T-helper 1 cell treated with Interleukin-12 subunit alpha and Interleukin-12 subunit beta and Interleukin-4 antibody, amounts not matched to agents 30 μg/mL and 1 μg/mL, for 36 hours (primary cell): Measurements from ENCODE around the gene RAB15.

Source experiments
- H3K27ac Mint-ChIP-seq: one replicate; pipeline ENCODE4 v1.8.0; 2021; ENCODE audit warnings: mild to moderate bottlenecking, mixed read lengths
- H3K27me3 Mint-ChIP-seq: one replicate; pipeline ENCODE4 v1.8.0; 2021; ENCODE audit warnings: low read depth, mixed read lengths
- H3K36me3 Mint-ChIP-seq: one replicate; pipeline ENCODE4 v1.8.0; 2021; ENCODE audit warnings: low read depth, mixed read lengths
- H3K4me1 Mint-ChIP-seq: one replicate; pipeline ENCODE4 v1.8.0; 2021; ENCODE audit warnings: low read depth, mixed read lengths
- H3K4me3 Mint-ChIP-seq: one replicate; pipeline ENCODE4 v1.8.0; 2021; ENCODE audit warnings: mild to moderate bottlenecking, moderate library complexity, mixed read lengths
- H3K9me3 Mint-ChIP-seq: one replicate; pipeline ENCODE4 v1.8.0; 2021; ENCODE audit warnings: mixed read lengths

Gene RAB15

DNA sequence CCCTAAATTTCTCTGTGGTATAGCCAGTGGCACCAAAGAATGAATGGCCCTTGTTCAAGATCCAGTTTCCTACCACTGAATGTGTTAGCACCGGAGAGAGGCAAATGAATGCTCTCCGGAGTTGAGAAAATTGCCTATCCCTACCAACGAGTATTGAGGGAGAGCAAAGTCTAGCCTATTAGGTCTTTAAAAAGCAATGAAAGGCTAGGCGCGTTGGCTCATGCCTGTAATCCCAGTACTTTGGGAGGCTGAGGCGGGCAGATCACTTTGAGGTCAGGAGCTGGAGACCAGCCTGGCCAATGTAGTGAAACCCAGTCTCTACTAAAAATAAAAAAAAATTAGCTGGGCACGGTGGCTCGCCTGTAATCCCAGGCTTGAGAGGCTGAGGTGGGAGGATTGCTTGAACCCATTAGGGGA, 898 bp upstream of the RAB15 start:
- Mint-ChIP-seq H3K36me3 (no peaks in the 10 kb centered on the region), H3K4me1 (peaks cover 2% of the 10 kb centered on the region), H3K4me3 (peak overlapping the region; percentile 79), H3K9me3 (no peaks in the 10 kb centered on the region), H3K27me3 (peaks cover 23% of the 10 kb centered on the region), H3K27ac (no peak overlapping the region)

DNA sequence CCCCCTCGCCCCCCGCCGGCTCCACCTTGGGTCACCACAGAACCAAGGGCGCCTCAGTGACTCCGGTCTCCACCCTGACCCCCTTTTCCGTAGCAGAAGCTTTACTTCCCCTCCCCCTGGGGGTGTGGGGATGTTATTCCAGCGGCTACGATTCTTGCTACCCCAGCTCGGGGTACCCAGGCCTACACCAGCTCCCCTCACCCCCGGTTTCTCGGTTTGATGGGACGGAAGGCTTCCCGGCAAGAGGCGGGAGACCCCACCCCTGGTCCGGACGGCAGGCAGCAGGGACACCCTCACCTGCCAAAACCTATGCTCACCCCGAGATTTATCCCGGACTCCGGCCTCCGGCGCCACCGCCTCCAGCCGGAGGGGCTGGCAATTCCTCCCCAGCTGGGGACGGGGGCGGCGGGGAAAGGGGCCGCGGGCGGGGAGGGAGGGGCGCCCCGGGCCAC, 619 bp downstream of the RAB15 start:
- Mint-ChIP-seq H3K36me3 (no peaks in the 10 kb centered on the region), H3K4me1 (peaks cover 2% of the 10 kb centered on the region), H3K4me3 (peak overlapping the region; percentile 72), H3K27ac (no peak overlapping the region), H3K9me3 (no peaks in the 10 kb centered on the region), H3K27me3 (peaks cover 17% of the 10 kb centered on the region)

- peak overlapping the region; percentile 72 for H3K4me3 Mint-ChIP-seq
- no peaks in the 10 kb centered on the region for H3K9me3 Mint-ChIP-seq
- no peak overlapping the region for H3K27ac Mint-ChIP-seq
- H3K4me1 Mint-ChIP-seq, result peaks cover 2% of the 10 kb centered on the region
- no peaks in the 10 kb centered on the region for H3K36me3 Mint-ChIP-seq
- H3K27me3 Mint-ChIP-seq, result peaks cover 14% of the 10 kb centered on the region
These were observed 1.2 kb downstream of the RAB15 start for GRCh38 chr14:64970776-64971477.

DNA sequence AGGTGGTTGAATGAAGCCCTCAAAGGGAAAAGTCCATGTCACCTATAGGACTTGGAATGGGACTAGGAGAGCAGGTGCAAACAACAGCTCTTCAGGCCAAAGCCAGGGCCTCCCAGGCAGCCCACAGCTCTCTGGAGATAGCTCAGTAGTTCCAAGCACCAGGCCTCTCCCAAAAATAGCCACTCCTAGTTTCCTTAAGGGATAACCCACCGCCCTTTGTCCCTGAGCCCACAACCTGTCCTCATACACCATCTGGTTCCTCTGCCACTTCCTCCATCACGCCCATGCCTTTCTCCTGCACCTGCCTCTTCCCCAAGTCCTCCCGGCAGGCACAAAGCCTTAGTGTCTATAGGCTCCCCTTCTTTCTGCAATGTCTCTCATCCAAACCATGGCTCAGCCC, 2.1 kb downstream of the RAB15 start:
- Mint-ChIP-seq H3K36me3 (no peaks in the 10 kb centered on the region), H3K9me3 (no peaks in the 10 kb centered on the region), H3K27me3 (peaks cover 14% of the 10 kb centered on the region), H3K4me1 (peaks cover 2% of the 10 kb centered on the region), H3K4me3 (peak overlapping the region; percentile 1), H3K27ac (no peak overlapping the region)

DNA sequence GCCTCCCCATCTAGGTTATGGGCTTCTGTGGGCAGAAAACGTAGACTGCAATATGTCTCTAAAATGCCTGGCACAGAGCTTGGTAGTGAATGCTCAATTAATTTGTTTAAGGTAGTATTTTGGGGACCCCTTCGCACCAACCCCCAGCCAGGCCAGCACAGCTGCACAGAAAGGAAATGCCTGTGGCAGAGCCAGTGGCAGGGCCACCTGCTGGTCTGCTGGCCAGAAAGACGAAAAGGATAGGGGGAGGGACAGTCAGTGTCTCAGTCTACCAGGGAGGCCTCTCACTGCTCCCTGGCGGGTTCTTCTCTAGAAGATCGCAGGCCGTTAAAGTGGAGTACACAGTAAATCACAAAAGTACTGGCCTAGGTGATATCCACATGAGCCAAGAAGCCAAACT, 3.5 kb downstream of the RAB15 start:
- Mint-ChIP-seq H3K27ac (no peak overlapping the region), H3K9me3 (no peaks in the 10 kb centered on the region), H3K27me3 (peaks cover 14% of the 10 kb centered on the region), H3K4me3 (no peak overlapping the region), H3K36me3 (no peaks in the 10 kb centered on the region), H3K4me1 (peaks cover 2% of the 10 kb centered on the region)

DNA sequence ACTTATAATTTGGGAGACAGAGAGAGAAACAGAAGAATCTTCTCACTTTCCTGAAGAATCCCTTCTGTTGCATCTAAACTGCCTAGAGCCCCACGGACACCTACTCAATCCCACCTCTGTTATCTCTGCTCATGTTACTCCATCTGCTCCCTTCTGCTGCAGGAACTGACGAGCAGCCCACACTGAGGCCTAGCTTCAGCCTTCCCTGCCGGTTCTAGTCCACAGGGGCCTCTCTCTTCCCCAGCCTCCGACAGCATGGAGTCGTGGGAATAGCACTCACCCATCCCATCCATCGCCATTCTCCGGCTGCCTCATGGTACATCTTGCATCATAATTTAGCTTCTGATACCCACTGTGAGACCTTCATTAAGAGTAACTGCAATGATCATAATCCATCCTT, 4.0 kb downstream of the RAB15 start:
- Mint-ChIP-seq H3K27ac (no peak overlapping the region), H3K4me3 (no peak overlapping the region), H3K4me1 (peaks cover 2% of the 10 kb centered on the region), H3K9me3 (no peaks in the 10 kb centered on the region), H3K36me3 (no peaks in the 10 kb centered on the region), H3K27me3 (peaks cover 14% of the 10 kb centered on the region)

- Mint-ChIP-seq H3K27me3 (peaks cover 14% of the 10 kb centered on the region), H3K4me1 (peaks cover 2% of the 10 kb centered on the region), H3K4me3 (no peak overlapping the region), H3K9me3 (no peaks in the 10 kb centered on the region), H3K36me3 (no peaks in the 10 kb centered on the region), H3K27ac (no peak overlapping the region)
These were observed 5.2 kb downstream of the RAB15 start for GRCh38 chr14:64966976-64967375.

DNA sequence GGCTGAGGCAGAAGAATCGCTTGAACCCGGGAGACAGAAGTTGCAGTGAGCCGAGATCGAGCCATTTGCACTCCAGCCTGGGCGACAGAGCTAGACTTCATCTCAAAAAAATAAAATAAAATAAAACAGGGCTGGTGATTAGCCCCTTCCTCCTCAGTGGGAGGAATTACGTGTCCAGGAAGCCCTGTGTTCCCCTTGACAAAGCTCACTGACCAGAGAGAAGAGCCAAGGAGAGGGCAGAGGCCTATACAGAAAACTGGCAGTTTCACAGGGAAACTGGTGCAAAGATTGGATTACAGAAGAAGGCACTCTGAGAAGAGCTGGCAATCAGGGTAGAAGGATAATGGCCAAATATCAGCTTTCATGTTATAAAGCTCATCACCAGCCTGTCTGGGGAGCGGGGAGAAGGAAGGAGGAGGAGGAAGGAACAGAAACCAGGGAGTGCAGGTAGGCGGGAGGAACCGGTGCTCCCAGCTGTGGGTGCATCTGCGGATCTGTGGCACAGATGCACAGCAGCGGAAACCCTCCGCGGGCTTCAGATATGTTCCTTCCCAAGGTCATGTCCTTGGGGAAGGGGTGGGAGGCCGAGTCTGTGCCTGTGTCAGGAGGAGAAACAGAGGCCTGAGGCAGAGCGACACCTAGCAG, 6.7 kb downstream of the RAB15 start:
- Mint-ChIP-seq H3K9me3 (no peaks in the 10 kb centered on the region), H3K4me3 (no peak overlapping the region), H3K27me3 (peaks cover 4% of the 10 kb centered on the region), H3K36me3 (no peaks in the 10 kb centered on the region), H3K27ac (no peak overlapping the region), H3K4me1 (peaks cover 2% of the 10 kb centered on the region)

DNA sequence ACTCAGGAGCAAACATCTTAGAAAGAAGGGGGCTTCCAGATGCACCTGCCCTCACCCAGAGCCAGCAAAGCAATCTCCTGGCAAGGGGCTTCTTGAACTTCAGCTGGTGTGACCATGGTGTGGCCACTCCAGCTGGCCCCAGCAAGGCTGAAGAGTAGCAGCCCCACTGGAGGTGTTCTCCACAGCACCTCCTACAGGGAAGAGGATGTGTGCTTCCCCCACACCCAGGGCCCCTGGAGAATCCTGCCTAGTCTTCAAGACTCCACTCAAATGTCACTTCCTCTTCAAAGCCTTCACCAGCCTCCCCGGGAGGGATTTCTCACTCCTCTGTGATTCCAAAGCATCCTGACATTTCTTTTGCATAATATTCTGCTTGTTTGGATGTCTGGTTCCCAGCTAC, 8.5 kb downstream of the RAB15 start:
- Mint-ChIP-seq H3K4me3 (no peak overlapping the region), H3K9me3 (no peaks in the 10 kb centered on the region), H3K27me3 (no peaks in the 10 kb centered on the region), H3K27ac (no peak overlapping the region), H3K4me1 (peaks cover 2% of the 10 kb centered on the region), H3K36me3 (no peaks in the 10 kb centered on the region)

- H3K27ac Mint-ChIP-seq, result no peak overlapping the region
- H3K4me1 Mint-ChIP-seq, result peaks cover 2% of the 10 kb centered on the region
- H3K4me3 Mint-ChIP-seq, result no peak overlapping the region
- H3K27me3 Mint-ChIP-seq, result no peaks in the 10 kb centered on the region
- no peaks in the 10 kb centered on the region for H3K9me3 Mint-ChIP-seq
- no peaks in the 10 kb centered on the region for H3K36me3 Mint-ChIP-seq
These were observed 11.3 kb downstream of the RAB15 start for GRCh38 chr14:64960762-64961276.

GRCh38 chr14:64958743-64959142, 13.4 kb downstream of the RAB15 start:
- Mint-ChIP-seq H3K4me1 (peaks cover 3% of the 10 kb centered on the region), H3K27me3 (no peaks in the 10 kb centered on the region), H3K9me3 (no peaks in the 10 kb centered on the region), H3K27ac (no peak overlapping the region), H3K36me3 (no peaks in the 10 kb centered on the region), H3K4me3 (no peak overlapping the region)

DNA sequence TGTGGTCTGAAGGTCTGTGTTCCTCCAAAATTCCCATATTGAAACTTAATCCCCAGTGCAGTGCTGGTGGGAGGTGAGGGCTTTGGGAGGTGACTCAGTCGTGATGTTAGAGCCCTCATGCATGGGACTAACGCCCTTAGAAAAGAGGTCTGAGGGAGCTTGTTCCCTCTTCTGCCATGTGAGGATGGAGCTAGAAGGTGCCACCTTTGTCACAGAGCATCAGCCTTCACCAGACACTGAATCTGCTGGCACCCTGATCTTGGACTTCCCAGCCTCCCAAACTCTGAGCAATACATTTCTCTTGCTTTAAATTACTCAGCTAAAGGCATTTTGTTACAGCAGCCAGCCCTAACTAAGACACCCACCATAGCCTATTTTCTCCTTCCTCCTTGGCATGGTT, 13.9 kb downstream of the RAB15 start:
- Mint-ChIP-seq H3K4me1 (peaks cover 3% of the 10 kb centered on the region), H3K27ac (no peak overlapping the region)

DNA sequence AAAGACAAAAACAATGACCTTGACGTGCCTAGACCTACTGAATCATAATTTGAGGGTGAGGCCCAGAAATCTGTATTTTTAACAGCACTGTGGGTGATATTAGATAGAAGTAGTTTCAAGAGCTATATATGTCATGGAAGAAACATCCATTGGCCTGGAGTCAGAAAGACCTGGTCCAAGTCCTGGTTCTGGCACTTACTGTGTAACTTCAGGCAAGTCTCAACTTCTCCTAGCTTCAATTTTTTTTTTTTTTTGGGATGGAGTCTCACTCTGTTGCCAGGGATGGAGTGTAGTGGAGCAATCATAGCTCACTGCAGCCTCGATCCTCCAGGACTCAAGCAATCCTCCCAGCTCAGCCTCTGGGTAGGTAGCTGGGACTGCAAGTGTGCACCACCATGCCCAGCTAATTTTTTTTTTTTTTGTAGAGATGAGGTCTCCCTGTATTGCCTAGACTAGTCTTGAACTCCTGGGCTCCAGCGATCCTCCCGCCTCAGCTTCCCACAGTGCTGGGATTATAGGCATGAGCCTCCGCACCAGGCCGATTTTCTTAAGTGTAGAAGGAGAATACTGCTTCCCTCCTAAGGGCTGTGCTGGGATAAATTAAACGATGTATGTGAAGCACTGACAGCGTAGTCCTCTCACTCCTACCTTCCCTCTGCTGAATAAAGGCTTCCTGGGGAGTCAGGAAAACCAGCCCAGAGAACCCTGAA, 15.3 kb downstream of the RAB15 start:
- Mint-ChIP-seq H3K4me1 (peaks cover 9% of the 10 kb centered on the region), H3K27me3 (no peaks in the 10 kb centered on the region), H3K36me3 (no peaks in the 10 kb centered on the region), H3K27ac (no peak overlapping the region), H3K4me3 (no peak overlapping the region), H3K9me3 (no peaks in the 10 kb centered on the region)

More for the DNA sequence above, 13.9 kb downstream of the RAB15 start:
- Mint-ChIP-seq H3K9me3 (no peaks in the 10 kb centered on the region), H3K36me3 (no peaks in the 10 kb centered on the region), H3K27me3 (no peaks in the 10 kb centered on the region), H3K4me3 (no peak overlapping the region)

- Mint-ChIP-seq H3K9me3 (no peaks in the 10 kb centered on the region), H3K4me1 (peaks cover 7% of the 10 kb centered on the region), H3K27ac (no peak overlapping the region), H3K4me3 (no peak overlapping the region), H3K27me3 (no peaks in the 10 kb centered on the region), H3K36me3 (peaks cover 2% of the 10 kb centered on the region)
These were observed 16.8 kb downstream of the RAB15 start for GRCh38 chr14:64955297-64955696.
